ENCODE data around the gene GOLGA6L10. TPM values are rescaled to one million over a fixed set of nuclear protein-coding genes. Genes with fewer than 3 reads are reported as not detected.
"Not testable (repeated sequence)": the region's sequence is repeated elsewhere in the genome, so short reads cannot be mapped to it uniquely, and the experiment has no call there.

Gene GOLGA6L10, protein sequence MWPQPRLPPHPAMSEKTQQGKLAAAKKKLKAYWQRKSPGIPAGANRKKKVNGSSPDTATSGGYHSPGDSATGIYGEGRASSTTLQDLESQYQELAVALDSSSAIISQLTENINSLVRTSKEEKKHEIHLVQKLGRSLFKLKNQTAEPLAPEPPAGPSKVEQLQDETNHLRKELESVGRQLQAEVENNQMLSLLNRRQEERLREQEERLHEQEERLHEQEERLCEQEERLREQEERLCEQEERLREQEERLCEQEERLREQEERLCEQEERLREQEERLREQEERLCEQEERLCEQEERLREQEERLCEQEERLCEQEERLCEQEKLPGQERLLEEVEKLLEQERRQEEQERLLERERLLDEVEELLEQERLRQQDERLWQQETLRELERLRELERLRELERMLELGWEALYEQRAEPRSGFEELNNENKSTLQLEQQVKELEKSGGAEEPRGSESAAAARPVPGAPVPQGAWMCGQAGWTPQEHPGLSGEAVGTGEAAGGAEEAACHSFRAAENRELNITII
- 0.32 and 1.2 TPM in 2 replicates for total RNA-seq

- H3K27ac Mint-ChIP-seq; intact Hi-C loops (cut with micrococcal nuclease); H3K36me3 Mint-ChIP-seq (ENCODE audit: low read depth); H3K4me1 Mint-ChIP-seq (ENCODE audit: low read depth); H3K9me3 Mint-ChIP-seq; DNase-seq (ENCODE audit: low spot score); H3K4me3 Mint-ChIP-seq; H3K27me3 Mint-ChIP-seq (ENCODE audit: insufficient read depth): not testable (repeated sequence)
Measured at GRCh38 chr15:82349375-82349774, at the start of gene GOLGA6L10. Gene GOLGA6L10 (minus strand): TSS chr15:82349475. CDS start chr15:82349375, 100 bp downstream.

GRCh38 chr15:82398785-82399184 lies 49.5 kb upstream of the GOLGA6L10 start:
- DNase-seq (ENCODE audit: low spot score), result no peak
- Mint-ChIP-seq H3K27ac (no peak overlapping the region), H3K4me3 (no peak overlapping the region), H3K4me1 (ENCODE audit: low read depth) (no peaks in the 10 kb centered on the region), H3K9me3 (no peaks in the 10 kb centered on the region), H3K36me3 (ENCODE audit: low read depth) (no peaks in the 10 kb centered on the region), H3K27me3 (ENCODE audit: insufficient read depth) (peaks cover 1% of the 10 kb centered on the region)
- intact Hi-C loops (cut with micrococcal nuclease), result no loop called here

DNA sequence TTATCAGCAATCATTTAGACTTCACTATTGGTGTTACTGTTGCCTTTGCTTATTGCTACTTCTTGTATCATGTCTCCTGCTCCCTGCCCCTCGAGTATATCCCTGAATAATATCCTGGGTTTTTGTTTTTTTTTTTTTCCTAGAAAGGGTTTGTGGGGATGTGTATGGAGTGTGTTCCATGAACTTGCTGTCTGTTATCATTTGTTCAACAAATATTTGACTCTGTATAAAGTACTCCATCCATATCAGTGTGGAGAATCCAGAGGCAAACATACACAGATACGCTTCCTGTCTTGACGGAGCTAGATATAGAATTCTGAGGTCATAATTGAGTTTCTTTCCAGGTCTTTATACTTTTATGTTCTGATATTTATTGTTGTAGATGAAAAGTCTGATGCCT lies 48.5 kb upstream of the GOLGA6L10 start:
- no peak for DNase-seq (ENCODE audit: low spot score)

GRCh38 chr15:82395788-82396187 lies 46.5 kb upstream of the GOLGA6L10 start:
- DNase-seq (ENCODE audit: low spot score); H3K9me3 Mint-ChIP-seq; intact Hi-C loops (cut with micrococcal nuclease); H3K27ac Mint-ChIP-seq; H3K4me1 Mint-ChIP-seq (ENCODE audit: low read depth); H3K36me3 Mint-ChIP-seq (ENCODE audit: low read depth); H3K4me3 Mint-ChIP-seq; H3K27me3 Mint-ChIP-seq (ENCODE audit: insufficient read depth): not testable (repeated sequence)

More for the DNA sequence above, 48.5 kb upstream of the GOLGA6L10 start:
- intact Hi-C loops (cut with micrococcal nuclease), result no loop called here
- no peak overlapping the region for H3K4me3 Mint-ChIP-seq
- H3K27ac Mint-ChIP-seq, result no peak overlapping the region
- H3K36me3 Mint-ChIP-seq (ENCODE audit: low read depth), result no peaks in the 10 kb centered on the region
- peaks cover 1% of the 10 kb centered on the region for H3K27me3 Mint-ChIP-seq (ENCODE audit: insufficient read depth)
- no peaks in the 10 kb centered on the region for H3K4me1 Mint-ChIP-seq (ENCODE audit: low read depth)
- H3K9me3 Mint-ChIP-seq, result no peaks in the 10 kb centered on the region

- no peak overlapping the region for H3K4me3 Mint-ChIP-seq
- no peak overlapping the region for H3K27ac Mint-ChIP-seq
- no peaks in the 10 kb centered on the region for H3K4me1 Mint-ChIP-seq (ENCODE audit: low read depth)
- no peaks in the 10 kb centered on the region for H3K36me3 Mint-ChIP-seq (ENCODE audit: low read depth)
- no peak for DNase-seq (ENCODE audit: low spot score)
- no peaks in the 10 kb centered on the region for H3K9me3 Mint-ChIP-seq
- H3K27me3 Mint-ChIP-seq (ENCODE audit: insufficient read depth), result peaks cover 1% of the 10 kb centered on the region
- intact Hi-C loops (cut with micrococcal nuclease), result no loop called here
Measured at GRCh38 chr15:82393671-82394070, 44.4 kb upstream of the GOLGA6L10 start.

DNA sequence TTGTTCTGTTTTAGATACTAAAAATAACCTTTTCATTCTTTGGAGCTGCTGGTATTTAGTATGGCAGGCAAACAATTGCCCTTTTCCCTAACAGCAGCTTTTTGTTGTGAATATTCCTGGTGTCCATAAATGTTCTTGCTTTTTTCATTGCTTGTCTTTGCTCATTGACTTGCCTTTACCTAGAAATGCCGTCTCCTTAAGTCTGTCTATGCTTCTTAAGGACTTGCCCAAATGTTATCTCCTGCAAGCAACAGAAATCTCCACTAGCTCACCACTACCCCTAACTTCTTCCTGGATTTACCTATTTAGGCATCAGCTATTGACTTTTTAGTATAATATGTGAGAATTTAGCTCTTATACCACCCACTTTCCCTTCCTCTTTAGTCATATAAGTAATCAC lies 42.8 kb upstream of the GOLGA6L10 start:
- H3K27ac Mint-ChIP-seq; H3K4me1 Mint-ChIP-seq (ENCODE audit: low read depth); intact Hi-C loops (cut with micrococcal nuclease); H3K9me3 Mint-ChIP-seq; H3K36me3 Mint-ChIP-seq (ENCODE audit: low read depth); DNase-seq (ENCODE audit: low spot score); H3K27me3 Mint-ChIP-seq (ENCODE audit: insufficient read depth); H3K4me3 Mint-ChIP-seq: not testable (repeated sequence)

GRCh38 chr15:82390152-82390551 lies 40.9 kb upstream of the GOLGA6L10 start:
- H3K9me3 Mint-ChIP-seq; H3K27me3 Mint-ChIP-seq (ENCODE audit: insufficient read depth); intact Hi-C loops (cut with micrococcal nuclease); H3K4me3 Mint-ChIP-seq; DNase-seq (ENCODE audit: low spot score); H3K4me1 Mint-ChIP-seq (ENCODE audit: low read depth); H3K36me3 Mint-ChIP-seq (ENCODE audit: low read depth); H3K27ac Mint-ChIP-seq: not testable (repeated sequence)

DNA sequence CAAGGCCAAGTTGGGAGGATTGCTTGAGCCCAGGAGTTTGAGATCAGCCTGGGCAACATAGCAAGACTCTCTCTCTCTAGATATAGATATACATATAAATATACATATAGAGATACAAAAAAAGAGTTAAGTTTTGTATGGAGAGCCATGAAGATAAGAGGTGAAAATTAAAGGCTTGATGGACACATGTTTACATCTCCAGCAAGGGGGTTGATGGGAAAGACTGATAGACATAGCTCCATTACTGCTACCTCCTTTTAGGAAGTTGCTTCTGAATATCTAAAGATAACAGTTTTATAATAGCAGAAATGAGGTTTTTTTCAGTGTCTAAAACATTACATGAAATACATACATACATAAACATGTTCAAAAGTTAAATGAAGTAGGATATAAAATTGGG lies 37.9 kb upstream of the GOLGA6L10 start:
- H3K4me3 Mint-ChIP-seq; H3K36me3 Mint-ChIP-seq (ENCODE audit: low read depth); intact Hi-C loops (cut with micrococcal nuclease); H3K9me3 Mint-ChIP-seq; H3K27me3 Mint-ChIP-seq (ENCODE audit: insufficient read depth); H3K4me1 Mint-ChIP-seq (ENCODE audit: low read depth); H3K27ac Mint-ChIP-seq; DNase-seq (ENCODE audit: low spot score): not testable (repeated sequence)

GRCh38 chr15:82381330-82381955 lies 32.2 kb upstream of the GOLGA6L10 start:
- H3K9me3 Mint-ChIP-seq; H3K36me3 Mint-ChIP-seq (ENCODE audit: low read depth); H3K27ac Mint-ChIP-seq; H3K27me3 Mint-ChIP-seq (ENCODE audit: insufficient read depth); intact Hi-C loops (cut with micrococcal nuclease); DNase-seq (ENCODE audit: low spot score); H3K4me3 Mint-ChIP-seq; H3K4me1 Mint-ChIP-seq (ENCODE audit: low read depth): not testable (repeated sequence)

GRCh38 chr15:82379552-82379951 lies 30.3 kb upstream of the GOLGA6L10 start:
- intact Hi-C loops (cut with micrococcal nuclease); H3K4me3 Mint-ChIP-seq: not testable (repeated sequence)

GRCh38 chr15:82373661-82374060 lies 24.4 kb upstream of the GOLGA6L10 start:
- intact Hi-C loops (cut with micrococcal nuclease); H3K27ac Mint-ChIP-seq; DNase-seq (ENCODE audit: low spot score); H3K27me3 Mint-ChIP-seq (ENCODE audit: insufficient read depth); H3K4me3 Mint-ChIP-seq; H3K4me1 Mint-ChIP-seq (ENCODE audit: low read depth); H3K36me3 Mint-ChIP-seq (ENCODE audit: low read depth); H3K9me3 Mint-ChIP-seq: not testable (repeated sequence)

More at GRCh38 chr15:82379552-82379951, 30.3 kb upstream of the GOLGA6L10 start:
- not testable (repeated sequence) for H3K36me3 Mint-ChIP-seq (ENCODE audit: low read depth); H3K27ac Mint-ChIP-seq; H3K4me1 Mint-ChIP-seq (ENCODE audit: low read depth); H3K9me3 Mint-ChIP-seq; H3K27me3 Mint-ChIP-seq (ENCODE audit: insufficient read depth); DNase-seq (ENCODE audit: low spot score)

GRCh38 chr15:82371656-82372055 lies 22.4 kb upstream of the GOLGA6L10 start:
- no peak overlapping the region for H3K4me3 Mint-ChIP-seq
- intact Hi-C loops (cut with micrococcal nuclease), result no loop called here
- H3K4me1 Mint-ChIP-seq (ENCODE audit: low read depth), result no peaks in the 10 kb centered on the region
- no peaks in the 10 kb centered on the region for H3K36me3 Mint-ChIP-seq (ENCODE audit: low read depth)
- no peak for DNase-seq (ENCODE audit: low spot score)
- H3K9me3 Mint-ChIP-seq, result no peaks in the 10 kb centered on the region
- H3K27me3 Mint-ChIP-seq (ENCODE audit: insufficient read depth), result no peaks in the 10 kb centered on the region
- no peak overlapping the region for H3K27ac Mint-ChIP-seq

DNA sequence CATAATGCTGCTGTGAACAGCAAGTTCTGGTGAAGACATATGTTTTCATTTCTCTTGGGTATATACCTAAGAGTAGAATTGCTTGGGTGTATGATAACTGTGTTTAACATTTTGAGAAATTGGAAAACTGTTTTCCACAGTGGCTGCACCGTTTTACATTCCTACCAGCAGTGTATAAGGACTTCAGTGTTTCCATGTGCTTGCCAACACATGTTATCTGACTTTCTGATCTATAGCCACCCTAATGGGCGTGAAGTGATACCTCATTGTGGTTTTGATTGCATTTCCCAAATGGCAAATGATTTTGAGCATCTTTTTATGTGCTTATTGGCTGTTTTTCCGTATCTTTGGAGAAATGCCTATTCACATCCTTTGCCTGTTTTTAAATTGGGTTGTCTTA lies 18.5 kb upstream of the GOLGA6L10 start:
- intact Hi-C loops (cut with micrococcal nuclease); DNase-seq (ENCODE audit: low spot score); H3K4me1 Mint-ChIP-seq (ENCODE audit: low read depth); H3K36me3 Mint-ChIP-seq (ENCODE audit: low read depth); H3K27me3 Mint-ChIP-seq (ENCODE audit: insufficient read depth); H3K27ac Mint-ChIP-seq; H3K4me3 Mint-ChIP-seq; H3K9me3 Mint-ChIP-seq: not testable (repeated sequence)

Measured in activated T-helper 1 cell treated with anti-CD3 and anti-CD28 coated beads, Interleukin-12 subunit alpha, Interleukin-12 subunit beta, Interleukin-2, Interleukin-4 antibody, amounts not matched to agents 30 ng/mL and 10 ng/mL and 1 ng/mL, durations not matched to agents 14 hours and 24 hours and 36 hours (primary cell).